Germinal center (tissue), 1 donor: ENCODE results near the gene GHDC.
"Not testable (repeated sequence)": the region's sequence is repeated elsewhere in the genome, so short reads cannot be mapped to it uniquely, and the experiment has no call there.

Experiments
- DNase-seq: peaks from one replicate; pipeline ENCODE4 v3.0.0; 2012; ENCODE audit warnings: mixed read lengths, low spot score

Gene GHDC

GRCh38 chr17:42202696-42203095, 8.4 kb upstream of the GHDC start:
- DNase-seq, result no peak

- DNase-seq, result no peak
Measured at GRCh38 chr17:42202159-42202558, 7.9 kb upstream of the GHDC start.

GRCh38 chr17:42201458-42201772, 7.1 kb upstream of the GHDC start:
- DNase-seq, result no peak

GRCh38 chr17:42200706-42201457, 6.6 kb upstream of the GHDC start:
- no peak for DNase-seq

- DNase-seq, result no peak
Measured at GRCh38 chr17:42199416-42200011, 5.2 kb upstream of the GHDC start.

GRCh38 chr17:42198897-42199296, 4.6 kb upstream of the GHDC start:
- peak; percentile 49 for DNase-seq

GRCh38 chr17:42197564-42198156, 3.4 kb upstream of the GHDC start:
- DNase-seq, result no peak

- no peak for DNase-seq
Measured at GRCh38 chr17:42193216-42193968, 902 bp downstream of the GHDC start.

- DNase-seq, result no peak
Measured at GRCh38 chr17:42192189-42193126, 1.8 kb downstream of the GHDC start.

- DNase-seq, result no peak
Measured at GRCh38 chr17:42191275-42191608, 3.1 kb downstream of the GHDC start.

- DNase-seq, result no peak
Measured at GRCh38 chr17:42190491-42191274, 3.6 kb downstream of the GHDC start.

GRCh38 chr17:42189651-42189965, 4.7 kb downstream of the GHDC start:
- DNase-seq, result no peak

GRCh38 chr17:42188749-42189650, 5.3 kb downstream of the GHDC start:
- DNase-seq, result no peak

GRCh38 chr17:42187833-42188232, 6.5 kb downstream of the GHDC start:
- DNase-seq, result no peak

GRCh38 chr17:42186191-42186590, 8.1 kb downstream of the GHDC start:
- DNase-seq, result not testable (repeated sequence)

GRCh38 chr17:42185621-42185930, 8.7 kb downstream of the GHDC start:
- no peak for DNase-seq

GRCh38 chr17:42184713-42185620, 9.3 kb downstream of the GHDC start, which contains the start of gene HCRT:
Gene HCRT (minus strand): TSS chr17:42185452. CDS start chr17:42185365, 87 bp downstream.
- no peak for DNase-seq

GRCh38 chr17:42183741-42184711, 10.3 kb downstream of the GHDC start:
- DNase-seq, result peak; percentile 89
